PFSK-1 (cell line): ENCODE measurements around the gene MACROD1. TPM values are rescaled to one million over a fixed set of nuclear protein-coding genes. Genes with fewer than 3 reads are reported as not detected.
A peak's percentile ranks its signal among the peaks of the same experiment; 100 is the strongest.

Source experiments
- FOXP2 ChIP-seq: optimal IDR thresholded peaks from 2 replicates; pipeline ENCODE3; 2011; ENCODE audit warnings: borderline replicate concordance, control low read depth, inconsistent platforms; ENCODE audit not compliant: insufficient read depth; ENCODE audit errors: extremely low read length, extremely low read depth
- POLR2AphosphoS5 ChIP-seq: IDR thresholded peaks from 2 replicates; pipeline ENCODE4 v1.6.1; 2012; ENCODE audit warnings: low read depth, mild to moderate bottlenecking, control low read depth, low read length, moderate library complexity
- REST ChIP-seq, 2 experiments: IDR thresholded peaks; 2 replicates each; pipeline versions ENCODE4 v1.6.1 to v1.8.0; 2011 to 2012; ENCODE audit warnings: low read depth in 2 of 2, low read length in 2 of 2, control low read depth in 1 of 2, inconsistent platforms in 1 of 2, mild to moderate bottlenecking in 1 of 2, moderate library complexity in 1 of 2; ENCODE audit not compliant: insufficient read depth in 1 of 2
- SIN3A ChIP-seq: IDR thresholded peaks from 2 replicates; pipeline ENCODE4 v1.6.1; 2012; ENCODE audit warnings: mild to moderate bottlenecking, low read length, moderate library complexity, borderline replicate concordance; ENCODE audit not compliant: insufficient read depth
- TAF1 ChIP-seq: IDR thresholded peaks from 2 replicates; pipeline ENCODE4 v1.6.1; 2012; ENCODE audit warnings: low read length, control low read depth, borderline replicate concordance; ENCODE audit not compliant: insufficient read depth
- polyA plus RNA-seq: library from polyadenylated mRNA; unstranded; fragments of >200 nt; gene quantifications from one replicate; pipeline ENCODE4 v1.2.1, GENCODE V29; 2012; ENCODE audit warnings: low read depth, missing spikeins; ENCODE audit not compliant: insufficient read length

The MACROD1 gene
- 138 TPM for polyA plus RNA-seq

- TF ChIP-seq TAF1 (0 out of 2 replicates have a peak, but pooled peaks have one; percentile 61), SIN3A (peak; percentile 83; the same call in 1 of the 2 replicates), REST (IDR thresholded peaks at IDR 0.05; ENCODE audit: insufficient read depth in 1 of 2, low read depth in 2 of 2, low read length in 2 of 2) (no peak), FOXP2 (peak; percentile 58), POLR2AphosphoS5 (peak; percentile 80)
These were observed at the start of gene MACROD1 for GRCh38 chr11:64165842-64166635. TSS of gene MACROD1 (minus strand) at chr11:64166113. CDS start at chr11:64165994, 119 bp downstream.

- no peak for TF ChIP-seq FOXP2
- TF ChIP-seq TAF1 = no peak
- no peak for TF ChIP-seq REST (IDR thresholded peaks at IDR 0.05; ENCODE audit: insufficient read depth in 1 of 2, low read depth in 2 of 2, low read length in 2 of 2)
- no peak for TF ChIP-seq SIN3A
- no peak for TF ChIP-seq POLR2AphosphoS5
These were observed 45.4 kb upstream of the MACROD1 start for GRCh38 chr11:64211181-64211872.

- no peak for TF ChIP-seq FOXP2
- TF ChIP-seq REST (IDR thresholded peaks at IDR 0.05; ENCODE audit: insufficient read depth in 1 of 2, low read depth in 2 of 2, low read length in 2 of 2) = no peak
These were observed 44.5 kb upstream of the MACROD1 start for GRCh38 chr11:64210301-64211020.

- no peak for TF ChIP-seq SIN3A
- no peak for TF ChIP-seq REST (IDR thresholded peaks at IDR 0.05; ENCODE audit: insufficient read depth in 1 of 2, low read depth in 2 of 2, low read length in 2 of 2)
- TF ChIP-seq POLR2AphosphoS5 = no peak
- no peak for TF ChIP-seq FOXP2
- TF ChIP-seq TAF1 = no peak
These were observed 43.6 kb upstream of the MACROD1 start for GRCh38 chr11:64209563-64209843.
